Testis (tissue), 2 donors: ENCODE data around the gene PPA2.

ENCODE experiments used
- CTCF ChIP-seq, 3 experiments: fragments of 450-650 bp in 2 of 3; fragments of 200-600 bp in 1 of 3; sonication (generic) in 1 of 3; IDR thresholded peaks; one replicate each; pipeline ENCODE4 v1.5.1; 2016 to 2019; ENCODE audit warnings: antibody characterized with exemption in 3 of 3, mild to moderate bottlenecking in 2 of 3, moderate library complexity in 1 of 3
- POLR2A ChIP-seq: fragments of 450-650 bp; IDR thresholded peaks from one replicate; pipeline ENCODE4 v1.6.1; 2017; ENCODE audit warnings: antibody characterized with exemption, mild to moderate bottlenecking, moderate library complexity

GRCh38 chr4:105474099-105474518 lies 247 bp upstream of the PPA2 start:
- TF ChIP-seq CTCF (IDR thresholded peaks at IDR 0.05) (peak; percentile 75 to 88 (median 78)), POLR2A (no peak)
